GM19023 (cell line): ENCODE measurements around the gene KPNB1.

ENCODE experiments used
- ATAC-seq: cut with Tn5 transposase; IDR thresholded peaks from one replicate; pipeline ENCODE4 v1.9.1; 2021; ENCODE audit warnings: mild to moderate bottlenecking, moderate library complexity; ENCODE audit not compliant: unreplicated experiment

KPNB1 gene

GRCh38 chr17:47696717-47697642 lies 47.3 kb downstream of the KPNB1 start:
- ATAC-seq = no peak

- no peak for ATAC-seq
These were observed 48.4 kb downstream of the KPNB1 start for GRCh38 chr17:47697906-47698711.

- no peak for ATAC-seq
These were observed 49.2 kb downstream of the KPNB1 start for GRCh38 chr17:47698749-47699535.

- ATAC-seq = no peak
These were observed 49.8 kb downstream of the KPNB1 start for GRCh38 chr17:47699536-47699840.

- no peak for ATAC-seq
These were observed 51.0 kb downstream of the KPNB1 start for GRCh38 chr17:47700471-47701449.

- ATAC-seq = no peak
These were observed 51.9 kb downstream of the KPNB1 start for GRCh38 chr17:47701608-47702007.

GRCh38 chr17:47702391-47702995 lies 52.8 kb downstream of the KPNB1 start:
- ATAC-seq = no peak

GRCh38 chr17:47703191-47703591 lies 53.5 kb downstream of the KPNB1 start:
- ATAC-seq = no peak

GRCh38 chr17:47703671-47704070 lies 54.0 kb downstream of the KPNB1 start:
- ATAC-seq = no peak

- no peak for ATAC-seq
These were observed 54.4 kb downstream of the KPNB1 start for GRCh38 chr17:47704116-47704515.

GRCh38 chr17:47704736-47705135 lies 55.0 kb downstream of the KPNB1 start:
- ATAC-seq = no peak

- no peak for ATAC-seq
These were observed 56.1 kb downstream of the KPNB1 start for GRCh38 chr17:47705536-47706530.

GRCh38 chr17:47707056-47707804 lies 57.5 kb downstream of the KPNB1 start:
- ATAC-seq = no peak

GRCh38 chr17:47707884-47708283 lies 58.2 kb downstream of the KPNB1 start:
- ATAC-seq = no peak

GRCh38 chr17:47708312-47708863 lies 58.7 kb downstream of the KPNB1 start:
- no peak for ATAC-seq

- ATAC-seq = no peak
These were observed 59.3 kb downstream of the KPNB1 start for GRCh38 chr17:47708864-47709541.

GRCh38 chr17:47709594-47709993 lies 59.9 kb downstream of the KPNB1 start:
- ATAC-seq = no peak
